Suprapubic skin (tissue), 4 donors: ENCODE measurements around the gene SIGLEC11. TPM values are rescaled to one million over a fixed set of nuclear protein-coding genes. Genes with fewer than 3 reads are reported as not detected.

ENCODE experiments used
- DNase-seq, 2 donors: peaks; one replicate each; pipeline ENCODE4 v3.0.0-alpha.2; 2019; ENCODE audit warnings: low spot score in 2 of 2
- H3K27ac ChIP-seq: fragments of 200-600 bp; sonication (generic); one replicate; pipeline ENCODE4 v1.5.1; 2019
- H3K27me3 ChIP-seq: fragments of 200-600 bp; sonication (generic); one replicate; pipeline ENCODE4 v1.5.1; 2019
- H3K36me3 ChIP-seq: fragments of 200-600 bp; sonication (generic); one replicate; pipeline ENCODE4 v1.5.1; 2019
- H3K4me1 ChIP-seq: fragments of 200-600 bp; sonication (generic); one replicate; pipeline ENCODE4 v1.5.1; 2019
- H3K4me3 ChIP-seq: fragments of 200-600 bp; sonication (generic); one replicate; pipeline ENCODE4 v1.5.1; 2019; ENCODE audit warnings: mild to moderate bottlenecking
- H3K9me3 ChIP-seq: fragments of 200-600 bp; sonication (generic); one replicate; pipeline ENCODE4 v1.5.1; 2019
- CTCF ChIP-seq, 2 donors: fragments of 200-600 bp in 1 of 2; fragments of 450-650 bp in 1 of 2; sonication (generic) in 1 of 2; IDR thresholded peaks; one replicate each; pipeline ENCODE4 v1.5.1; 2016 to 2019; ENCODE audit warnings: antibody characterized with exemption in 2 of 2, mild to moderate bottlenecking in 1 of 2, moderate library complexity in 1 of 2
- EP300 ChIP-seq: sonication (generic); formaldehyde crosslinking; IDR thresholded peaks from one replicate; pipeline ENCODE4 v1.6.1; 2017; ENCODE audit warnings: antibody characterized with exemption
- POLR2A ChIP-seq, 2 donors: fragments of 450-650 bp; IDR thresholded peaks; one replicate each; pipeline ENCODE4 v1.6.1; 2017; ENCODE audit warnings: antibody characterized with exemption in 2 of 2, mild to moderate bottlenecking in 2 of 2, moderate library complexity in 2 of 2
- POLR2AphosphoS5 ChIP-seq, 3 donors: sonication (generic); formaldehyde crosslinking; IDR thresholded peaks; one replicate each; pipeline ENCODE4 v1.6.1; 2017; ENCODE audit warnings: antibody characterized with exemption in 3 of 3
- WGBS: methylation state at CpG from one replicate; pipeline ENCODE4 v1.1.5; 2018; 5-methylcytosine and 5-hydroxymethylcytosine counted together
- total RNA-seq, 4 donors: library from RNA; depleted of rRNA; stranded (reverse); fragments of >200 nt; gene quantifications; one replicate each; pipeline ENCODE4 v1.1.0, GENCODE V29; 2016

Gene SIGLEC11
- total RNA-seq, 4 donors from 2014 or later = 0.30 TPM; not detected in 3

GRCh38 chr19:49911381-49912145 is 49.4 kb downstream of the SIGLEC11 start:
- TF ChIP-seq EP300 (no peak), POLR2AphosphoS5 (IDR thresholded peaks at IDR 0.05) (no peak), CTCF (IDR thresholded peaks at IDR 0.05) (no peak), POLR2A (IDR thresholded peaks at IDR 0.05) (no peak)
- H3K27me3 ChIP-seq = no peaks in the 10 kb centered on the region
- no peaks in the 10 kb centered on the region for H3K4me1 ChIP-seq
- H3K36me3 ChIP-seq = peaks cover 62% of the 10 kb centered on the region
- DNase-seq = no peak
- H3K27ac ChIP-seq = no peak overlapping the region
- no peak overlapping the region for H3K4me3 ChIP-seq
- no peaks in the 10 kb centered on the region for H3K9me3 ChIP-seq
- WGBS = 48% methylated on average over 9 of the region's 9 CpGs

GRCh38 chr19:49910179-49910578 is 50.8 kb downstream of the SIGLEC11 start:
- Histone ChIP-seq H3K27me3 (no peaks in the 10 kb centered on the region), H3K4me1 (no peaks in the 10 kb centered on the region), H3K36me3 (peaks cover 57% of the 10 kb centered on the region), H3K4me3 (no peak overlapping the region), H3K27ac (no peak overlapping the region), H3K9me3 (no peaks in the 10 kb centered on the region)
- TF ChIP-seq POLR2AphosphoS5 (IDR thresholded peaks at IDR 0.05) = no peak
- no peak for TF ChIP-seq EP300
- no peak for TF ChIP-seq POLR2A (IDR thresholded peaks at IDR 0.05)
- no peak for TF ChIP-seq CTCF (IDR thresholded peaks at IDR 0.05)
- 78% methylated on average over 4 of the region's 5 CpGs for WGBS
- no peak for DNase-seq

GRCh38 chr19:49908480-49909420 is 52.2 kb downstream of the SIGLEC11 start:
- Histone ChIP-seq H3K4me3 (no peak overlapping the region), H3K4me1 (no peaks in the 10 kb centered on the region), H3K9me3 (no peaks in the 10 kb centered on the region), H3K27ac (no peak overlapping the region), H3K36me3 (peaks cover 47% of the 10 kb centered on the region), H3K27me3 (no peaks in the 10 kb centered on the region)
- 94% methylated on average over 28 of the region's 37 CpGs for WGBS
- TF ChIP-seq POLR2AphosphoS5 (IDR thresholded peaks at IDR 0.05) (no peak), CTCF (IDR thresholded peaks at IDR 0.05) (no peak), EP300 (no peak), POLR2A (IDR thresholded peaks at IDR 0.05) (no peak)
- no peak for DNase-seq

GRCh38 chr19:49907745-49908446 is 53.1 kb downstream of the SIGLEC11 start:
- 91% methylated on average over 23 of the region's 23 CpGs for WGBS
- Histone ChIP-seq H3K4me3 (no peak overlapping the region), H3K36me3 (peaks cover 38% of the 10 kb centered on the region), H3K4me1 (no peaks in the 10 kb centered on the region), H3K27ac (no peak overlapping the region), H3K9me3 (no peaks in the 10 kb centered on the region), H3K27me3 (no peaks in the 10 kb centered on the region)
- no peak for DNase-seq
- no peak for TF ChIP-seq POLR2A (IDR thresholded peaks at IDR 0.05)
- no peak for TF ChIP-seq CTCF (IDR thresholded peaks at IDR 0.05)
- no peak for TF ChIP-seq POLR2AphosphoS5 (IDR thresholded peaks at IDR 0.05)
